Activated naive CD8-positive, alpha-beta T cell treated with anti-CD3 and anti-CD28 coated beads, Interleukin-2, amount 50 U/mL, for 24 hours (primary cell): ENCODE results near the gene ADRA1B.

Experiments used
- ATAC-seq: fragments of 150-1000 bp; cut with Tn5 transposase; one replicate; pipeline ENCODE4 v1.10.0; 2021
- DNase-seq: peaks from one replicate; pipeline ENCODE4 v3.0.0; 2021
- H3K27ac Mint-ChIP-seq: one replicate; pipeline ENCODE4 v1.8.0; 2021; ENCODE audit warnings: mild to moderate bottlenecking, mixed read lengths
- H3K27me3 Mint-ChIP-seq: one replicate; pipeline ENCODE4 v1.8.0; 2021; ENCODE audit warnings: mixed read lengths
- H3K36me3 Mint-ChIP-seq: one replicate; pipeline ENCODE4 v1.8.0; 2021; ENCODE audit warnings: low read depth, mixed read lengths
- H3K4me1 Mint-ChIP-seq: one replicate; pipeline ENCODE4 v1.8.0; 2021; ENCODE audit warnings: mixed read lengths
- H3K4me3 Mint-ChIP-seq: one replicate; pipeline ENCODE4 v1.8.0; 2021; ENCODE audit warnings: mild to moderate bottlenecking, moderate library complexity, mixed read lengths
- H3K9me3 Mint-ChIP-seq: one replicate; pipeline ENCODE4 v1.8.0; 2021; ENCODE audit warnings: mixed read lengths

ADRA1B gene

DNA sequence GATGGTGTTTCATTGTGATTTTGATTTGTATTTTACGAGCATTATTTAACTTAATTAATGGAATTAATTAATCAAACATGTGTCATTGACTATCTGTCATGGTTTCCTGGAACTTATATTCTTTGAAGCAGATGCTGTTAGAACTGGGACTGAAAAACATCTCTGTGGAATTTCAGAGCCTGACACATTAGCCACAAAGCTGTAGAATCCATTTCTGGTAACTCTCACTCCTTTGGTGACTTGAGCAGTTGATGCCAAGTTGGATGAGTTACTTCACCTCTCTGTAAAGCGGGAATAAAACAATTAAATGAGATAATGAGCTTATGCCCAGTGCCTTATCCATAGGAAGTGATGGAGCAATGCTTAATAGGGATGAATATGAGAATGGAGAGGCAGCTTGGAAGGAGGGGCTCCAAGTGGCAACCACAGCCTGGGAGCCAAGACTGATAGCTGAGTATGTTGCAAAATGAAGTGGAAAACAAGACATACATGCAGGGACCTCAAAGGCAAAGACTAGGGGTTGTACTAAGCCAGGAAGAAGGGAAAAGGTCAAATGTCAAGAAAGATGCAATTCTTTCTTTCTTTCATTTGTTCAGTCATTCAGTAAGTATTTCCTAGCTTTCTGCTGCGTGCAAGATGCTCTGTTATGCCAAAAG is 23.1 kb upstream of the ADRA1B start:
- Mint-ChIP-seq H3K36me3 (no peaks in the 10 kb centered on the region), H3K9me3 (no peaks in the 10 kb centered on the region), H3K4me3 (no peak overlapping the region), H3K4me1 (no peaks in the 10 kb centered on the region), H3K27ac (no peak overlapping the region), H3K27me3 (peaks cover 35% of the 10 kb centered on the region)
- DNase-seq (no peak), ATAC-seq (no peak)

DNA sequence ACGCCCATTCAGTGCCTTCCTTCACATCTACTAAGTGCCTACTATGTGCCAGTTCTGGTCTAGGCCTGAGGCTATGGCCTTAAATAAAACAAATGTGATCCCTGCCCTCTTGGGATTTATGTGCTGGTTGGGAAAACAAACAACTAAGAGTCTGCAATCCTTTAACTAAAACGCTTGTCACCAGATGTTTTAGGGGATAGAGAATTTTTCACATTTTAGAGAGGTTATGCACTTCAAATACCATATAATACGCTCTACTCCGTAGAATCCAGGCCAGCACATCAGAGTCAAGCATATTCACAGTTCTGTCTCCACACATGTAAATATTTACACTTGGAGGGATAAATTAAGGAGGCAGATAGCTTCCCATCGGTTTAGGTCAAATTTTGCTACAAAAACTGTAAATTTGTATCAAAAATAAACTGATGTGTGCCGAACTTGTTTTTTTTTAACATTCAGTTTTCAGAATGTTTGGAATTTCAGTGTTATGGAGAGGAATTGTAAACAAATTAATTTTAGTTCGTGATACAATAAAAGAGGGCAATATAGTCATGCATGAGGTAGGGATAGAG is 22.0 kb upstream of the ADRA1B start:
- H3K27ac Mint-ChIP-seq: no peak overlapping the region
- no peaks in the 10 kb centered on the region for H3K36me3 Mint-ChIP-seq
- H3K9me3 Mint-ChIP-seq: no peaks in the 10 kb centered on the region
- no peak for DNase-seq
- H3K4me1 Mint-ChIP-seq: peaks cover 1% of the 10 kb centered on the region
- peaks cover 34% of the 10 kb centered on the region for H3K27me3 Mint-ChIP-seq
- ATAC-seq: no peak
- H3K4me3 Mint-ChIP-seq: no peak overlapping the region

DNA sequence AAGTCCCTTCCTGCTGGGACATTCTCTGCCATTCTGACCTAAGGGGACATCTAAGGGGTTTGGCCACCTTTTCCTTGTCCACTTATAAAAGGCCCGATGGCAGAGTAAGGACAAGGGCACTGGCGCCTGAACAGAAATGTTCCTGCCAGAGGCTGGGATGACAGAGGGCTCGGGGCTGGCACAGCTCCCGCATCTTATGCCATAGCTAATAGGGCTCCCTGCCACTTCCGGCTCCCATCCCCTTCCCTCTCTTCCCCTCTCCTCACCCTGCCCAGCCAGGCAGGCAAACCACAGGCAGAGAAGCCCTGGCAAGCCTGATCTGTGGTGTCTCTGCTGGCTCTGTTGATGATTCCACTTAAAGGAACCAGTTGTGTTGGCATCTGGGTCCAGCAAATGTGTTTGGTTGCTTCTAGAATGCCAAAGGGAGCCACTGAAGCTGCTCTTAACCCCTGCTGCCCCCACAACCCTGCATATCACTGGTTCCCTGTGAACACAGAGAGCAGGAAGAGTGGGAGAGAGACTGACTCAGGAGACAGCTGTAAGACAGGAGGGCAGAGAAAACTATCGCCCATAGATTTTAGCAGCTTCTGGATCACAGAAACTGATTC is 18.4 kb upstream of the ADRA1B start:
- Mint-ChIP-seq H3K4me1 (peaks cover 13% of the 10 kb centered on the region), H3K4me3 (no peak overlapping the region), H3K27me3 (peaks cover 39% of the 10 kb centered on the region), H3K27ac (no peak overlapping the region), H3K9me3 (no peaks in the 10 kb centered on the region), H3K36me3 (no peaks in the 10 kb centered on the region)
- no peak for DNase-seq
- no peak for ATAC-seq

DNA sequence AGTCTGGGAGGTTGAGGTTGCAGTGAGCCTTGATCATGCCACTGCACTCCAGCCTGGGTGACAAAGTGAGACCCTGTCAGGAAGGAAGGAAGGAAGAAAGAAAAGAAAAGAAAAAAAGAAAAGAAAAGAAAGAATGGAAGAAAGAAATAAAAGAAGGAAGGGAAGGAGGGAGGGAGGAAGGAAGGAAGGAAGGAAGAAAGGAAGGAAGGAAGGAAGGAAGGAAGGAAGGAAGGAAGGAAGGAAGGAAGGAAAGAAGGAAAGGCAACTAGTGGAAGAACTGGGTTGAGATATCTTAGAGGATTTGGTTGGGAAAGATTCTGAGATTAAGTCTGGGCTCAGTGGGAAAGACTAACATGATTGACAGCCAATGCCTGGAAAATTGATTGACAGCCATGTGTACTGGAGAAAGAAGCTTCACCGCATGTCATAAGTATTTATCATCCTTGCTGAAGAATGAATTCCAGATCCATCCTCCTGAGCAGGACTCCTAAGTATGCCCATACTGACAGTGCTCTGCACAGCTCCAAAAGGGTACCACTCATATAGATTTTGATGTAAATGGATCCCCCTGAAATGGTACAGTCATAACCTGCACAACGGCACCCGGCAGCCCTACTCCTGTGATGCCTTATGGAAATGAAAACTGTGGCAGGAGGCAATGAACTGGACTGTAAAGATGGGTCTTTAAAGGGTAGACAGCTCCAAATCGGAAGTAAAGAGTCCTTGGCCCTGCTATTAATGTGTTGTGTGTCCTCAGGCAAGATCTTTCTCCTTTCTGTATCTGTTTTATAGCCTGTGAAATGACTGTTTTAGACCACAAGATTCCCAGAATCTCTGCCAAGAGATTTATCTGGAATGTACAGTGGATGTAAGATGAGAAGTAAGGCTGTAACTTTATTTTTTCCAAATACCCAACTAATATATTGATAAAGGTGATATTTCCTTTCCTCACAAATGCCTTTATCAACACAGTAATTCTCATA is 16.9 kb upstream of the ADRA1B start:
- H3K4me1 Mint-ChIP-seq: peaks cover 13% of the 10 kb centered on the region
- DNase-seq: no peak
- no peak overlapping the region for H3K4me3 Mint-ChIP-seq
- H3K27me3 Mint-ChIP-seq: peaks cover 39% of the 10 kb centered on the region
- H3K9me3 Mint-ChIP-seq: no peaks in the 10 kb centered on the region
- H3K36me3 Mint-ChIP-seq: no peaks in the 10 kb centered on the region
- ATAC-seq: no peak
- H3K27ac Mint-ChIP-seq: no peak overlapping the region

DNA sequence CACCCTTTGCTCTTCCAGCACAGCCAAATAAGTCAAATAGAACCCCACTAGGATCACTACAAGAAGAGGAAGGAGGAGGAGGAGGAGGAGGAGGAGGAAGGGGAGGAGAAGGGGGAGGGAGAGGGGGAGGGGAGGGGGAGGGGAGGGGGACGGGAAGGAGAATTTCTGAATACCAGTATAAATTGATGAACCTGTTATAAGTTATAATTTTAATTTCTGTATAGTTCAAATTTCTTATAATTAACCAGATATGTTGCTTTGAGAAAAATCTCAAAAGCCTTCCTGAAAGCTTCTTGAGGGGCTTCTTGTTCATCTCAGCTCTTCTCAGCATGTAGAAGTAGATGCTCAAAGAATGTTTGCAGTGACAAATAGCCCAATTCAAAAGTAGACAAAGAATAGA is 15.0 kb upstream of the ADRA1B start:
- H3K36me3 Mint-ChIP-seq: no peaks in the 10 kb centered on the region
- DNase-seq: no peak
- H3K4me1 Mint-ChIP-seq: peaks cover 17% of the 10 kb centered on the region
- H3K27ac Mint-ChIP-seq: no peak overlapping the region
- no peaks in the 10 kb centered on the region for H3K9me3 Mint-ChIP-seq
- ATAC-seq: no peak
- H3K27me3 Mint-ChIP-seq: peaks cover 33% of the 10 kb centered on the region
- no peak overlapping the region for H3K4me3 Mint-ChIP-seq

DNA sequence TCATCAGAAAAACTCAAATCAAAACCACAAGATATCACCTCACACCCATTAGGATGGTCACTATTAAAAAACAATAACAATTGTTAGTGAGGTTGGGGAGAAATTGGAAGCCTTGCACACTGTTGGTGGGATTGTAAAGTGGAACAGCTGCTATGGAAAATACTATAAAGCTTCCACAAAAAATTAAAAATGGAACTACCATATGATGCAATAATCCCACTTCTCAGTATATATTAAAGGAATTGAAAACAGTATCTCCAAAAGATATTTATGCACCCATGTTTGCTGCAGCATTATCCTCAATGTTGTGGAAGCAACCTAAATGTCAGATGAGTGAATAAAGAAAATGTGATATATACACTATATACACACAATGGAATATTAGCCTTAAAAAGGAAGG is 14.5 kb upstream of the ADRA1B start:
- ATAC-seq (no peak), DNase-seq (no peak)
- no peak overlapping the region for H3K4me3 Mint-ChIP-seq
- H3K9me3 Mint-ChIP-seq: no peaks in the 10 kb centered on the region
- H3K36me3 Mint-ChIP-seq: no peaks in the 10 kb centered on the region
- no peak overlapping the region for H3K27ac Mint-ChIP-seq
- peaks cover 29% of the 10 kb centered on the region for H3K27me3 Mint-ChIP-seq
- H3K4me1 Mint-ChIP-seq: peaks cover 17% of the 10 kb centered on the region

DNA sequence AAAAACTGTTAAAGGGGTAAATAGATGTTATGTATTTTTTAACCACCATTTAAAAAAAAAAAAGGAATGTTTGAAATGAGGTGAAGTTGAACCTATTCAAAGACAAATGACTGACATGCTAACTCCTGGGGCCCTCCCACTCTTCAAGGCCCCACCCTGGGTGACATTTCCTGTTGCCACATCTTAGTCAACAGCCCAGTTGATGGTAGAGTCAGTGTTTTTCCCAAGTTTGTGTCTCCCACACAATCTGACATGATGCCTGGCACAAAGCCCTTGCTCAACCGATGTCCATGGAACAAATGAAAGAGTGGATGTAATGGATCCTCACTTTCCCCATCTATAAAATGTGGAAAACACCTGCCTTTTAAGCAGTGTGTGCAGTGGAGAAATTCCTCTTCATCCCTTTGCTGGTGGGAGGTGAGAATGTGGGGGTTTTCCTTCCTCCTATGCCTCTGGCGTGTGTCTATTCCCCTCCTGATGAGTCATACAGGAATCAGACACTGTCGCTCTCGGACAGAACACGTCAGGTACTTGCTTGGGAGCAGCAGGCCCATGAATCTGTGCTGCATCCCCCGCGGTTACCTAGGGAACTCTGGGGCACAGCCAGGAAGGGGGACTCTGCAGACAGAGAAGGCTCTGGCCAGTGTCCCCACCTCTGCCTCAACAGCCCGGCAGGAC is 13.7 kb upstream of the ADRA1B start:
- H3K36me3 Mint-ChIP-seq: no peaks in the 10 kb centered on the region
- ATAC-seq: no peak

DNA sequence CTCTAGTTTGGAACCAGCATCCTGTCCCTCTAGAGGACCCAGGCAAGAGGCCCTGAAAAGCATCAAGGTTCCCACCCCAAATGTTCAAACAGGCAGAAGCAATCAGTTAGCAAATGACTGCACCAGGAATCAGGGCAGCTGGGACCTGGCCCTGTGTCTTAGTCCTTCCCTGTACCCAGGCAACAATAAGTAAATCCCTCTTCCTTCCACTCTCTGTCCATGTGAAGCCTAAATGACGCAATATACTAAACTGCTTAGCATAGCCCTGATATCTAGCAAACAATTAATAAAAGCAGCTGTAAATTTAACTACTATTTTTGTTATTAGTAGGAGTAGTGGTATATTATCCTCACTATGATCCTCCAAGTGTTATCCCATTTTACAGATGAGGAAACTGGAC is 13.2 kb upstream of the ADRA1B start:
- Mint-ChIP-seq H3K9me3 (no peaks in the 10 kb centered on the region), H3K27ac (no peak overlapping the region), H3K4me3 (no peak overlapping the region), H3K27me3 (peaks cover 26% of the 10 kb centered on the region), H3K36me3 (no peaks in the 10 kb centered on the region), H3K4me1 (peaks cover 17% of the 10 kb centered on the region)
- DNase-seq (no peak), ATAC-seq (no peak)

More for the DNA sequence above, 13.7 kb upstream of the ADRA1B start:
- no peak for DNase-seq
- Mint-ChIP-seq H3K4me1 (peaks cover 17% of the 10 kb centered on the region), H3K27ac (no peak overlapping the region), H3K27me3 (peaks cover 29% of the 10 kb centered on the region), H3K9me3 (no peaks in the 10 kb centered on the region), H3K4me3 (no peak overlapping the region)

DNA sequence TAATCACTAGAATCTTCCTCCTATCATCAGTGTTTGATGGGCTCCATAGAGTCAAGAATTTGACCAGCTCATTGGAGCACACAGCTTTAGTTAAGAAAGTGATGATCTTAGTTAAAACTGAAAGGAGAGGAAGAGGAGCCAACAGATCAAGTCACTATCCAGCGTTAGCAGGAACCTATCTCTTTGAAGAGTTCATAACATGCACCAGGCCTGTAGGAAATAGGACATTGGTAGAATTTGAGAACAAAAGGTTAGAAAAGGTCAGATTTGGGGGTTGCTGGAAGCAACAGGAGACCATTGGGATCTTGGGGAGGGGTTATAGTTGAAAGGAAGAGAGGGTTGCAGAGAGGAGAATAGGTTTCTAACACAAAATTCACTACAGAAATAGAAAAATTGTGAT is 11.4 kb upstream of the ADRA1B start:
- Mint-ChIP-seq H3K4me1 (peaks cover 12% of the 10 kb centered on the region), H3K36me3 (no peaks in the 10 kb centered on the region), H3K9me3 (no peaks in the 10 kb centered on the region), H3K27ac (no peak overlapping the region), H3K4me3 (no peak overlapping the region), H3K27me3 (peaks cover 24% of the 10 kb centered on the region)
- ATAC-seq (no peak), DNase-seq (no peak)

DNA sequence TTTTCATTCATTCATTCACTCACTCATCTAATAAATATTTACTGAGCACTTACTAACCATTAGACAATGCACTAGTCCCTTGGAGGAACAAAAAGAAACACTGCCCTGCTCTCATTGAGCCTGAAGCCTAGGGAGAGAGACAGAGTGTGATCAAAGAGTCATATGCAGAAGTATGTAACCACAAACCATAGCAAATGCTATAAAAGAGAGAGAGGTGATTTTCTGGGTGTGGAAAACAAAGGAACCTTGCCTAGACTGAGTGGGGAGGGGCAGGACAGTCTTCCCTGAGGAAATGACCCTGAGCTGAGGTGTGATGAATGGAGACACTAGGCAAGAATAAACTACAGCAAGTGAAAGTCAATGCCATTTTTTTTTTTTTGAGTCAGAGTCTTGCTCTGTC is 10.8 kb upstream of the ADRA1B start:
- Mint-ChIP-seq H3K36me3 (no peaks in the 10 kb centered on the region), H3K27me3 (peaks cover 21% of the 10 kb centered on the region), H3K4me3 (no peak overlapping the region), H3K27ac (no peak overlapping the region), H3K9me3 (no peaks in the 10 kb centered on the region), H3K4me1 (peaks cover 12% of the 10 kb centered on the region)
- DNase-seq: no peak
- ATAC-seq: peak; percentile 59

DNA sequence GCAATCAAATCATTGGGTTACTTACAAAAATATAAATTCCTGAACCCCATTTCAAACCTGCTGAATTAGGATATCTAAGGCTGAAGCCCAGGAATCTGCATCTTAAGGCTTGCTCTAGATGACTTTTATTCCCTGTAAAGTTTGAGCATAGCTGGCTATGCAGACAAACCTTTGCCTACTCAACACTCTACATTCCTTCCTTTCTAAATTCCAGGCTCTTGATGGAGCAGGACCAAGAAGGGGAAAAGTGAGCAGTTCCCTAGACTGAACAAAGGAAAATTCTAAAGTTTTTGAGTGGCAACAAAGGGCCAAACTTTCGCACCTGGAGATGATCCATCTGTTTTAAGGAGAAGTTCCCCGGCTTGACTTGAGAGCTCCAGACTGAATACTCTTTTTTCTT is 9.8 kb upstream of the ADRA1B start:
- H3K4me1 Mint-ChIP-seq: peaks cover 12% of the 10 kb centered on the region
- no peaks in the 10 kb centered on the region for H3K9me3 Mint-ChIP-seq
- ATAC-seq (no peak), DNase-seq (no peak)
- no peak overlapping the region for H3K27ac Mint-ChIP-seq
- no peak overlapping the region for H3K4me3 Mint-ChIP-seq
- peaks cover 18% of the 10 kb centered on the region for H3K27me3 Mint-ChIP-seq
- H3K36me3 Mint-ChIP-seq: no peaks in the 10 kb centered on the region

DNA sequence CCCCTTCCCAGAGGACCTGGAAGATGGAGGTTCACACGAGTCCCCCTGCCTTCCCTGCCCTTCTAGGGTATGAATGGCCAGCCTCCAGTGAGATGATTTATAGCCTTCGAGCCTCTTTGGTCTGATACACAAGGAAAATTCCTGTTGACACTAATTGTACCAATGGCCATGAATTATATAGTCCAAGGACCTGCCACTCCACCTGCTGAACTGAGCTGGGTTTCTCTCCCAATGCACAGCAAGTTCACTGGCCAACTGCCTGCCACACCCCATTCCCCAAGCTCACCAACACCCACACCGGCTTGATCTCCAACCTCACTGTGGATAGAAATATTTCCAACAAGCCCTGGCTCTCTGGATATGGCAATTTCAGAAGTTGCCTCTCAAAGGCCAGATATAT is 9.3 kb upstream of the ADRA1B start:
- no peak for DNase-seq
- H3K9me3 Mint-ChIP-seq: no peaks in the 10 kb centered on the region
- H3K27ac Mint-ChIP-seq: no peak overlapping the region
- H3K4me1 Mint-ChIP-seq: peaks cover 12% of the 10 kb centered on the region
- no peak overlapping the region for H3K4me3 Mint-ChIP-seq
- H3K36me3 Mint-ChIP-seq: no peaks in the 10 kb centered on the region
- ATAC-seq: no peak
- peaks cover 17% of the 10 kb centered on the region for H3K27me3 Mint-ChIP-seq

DNA sequence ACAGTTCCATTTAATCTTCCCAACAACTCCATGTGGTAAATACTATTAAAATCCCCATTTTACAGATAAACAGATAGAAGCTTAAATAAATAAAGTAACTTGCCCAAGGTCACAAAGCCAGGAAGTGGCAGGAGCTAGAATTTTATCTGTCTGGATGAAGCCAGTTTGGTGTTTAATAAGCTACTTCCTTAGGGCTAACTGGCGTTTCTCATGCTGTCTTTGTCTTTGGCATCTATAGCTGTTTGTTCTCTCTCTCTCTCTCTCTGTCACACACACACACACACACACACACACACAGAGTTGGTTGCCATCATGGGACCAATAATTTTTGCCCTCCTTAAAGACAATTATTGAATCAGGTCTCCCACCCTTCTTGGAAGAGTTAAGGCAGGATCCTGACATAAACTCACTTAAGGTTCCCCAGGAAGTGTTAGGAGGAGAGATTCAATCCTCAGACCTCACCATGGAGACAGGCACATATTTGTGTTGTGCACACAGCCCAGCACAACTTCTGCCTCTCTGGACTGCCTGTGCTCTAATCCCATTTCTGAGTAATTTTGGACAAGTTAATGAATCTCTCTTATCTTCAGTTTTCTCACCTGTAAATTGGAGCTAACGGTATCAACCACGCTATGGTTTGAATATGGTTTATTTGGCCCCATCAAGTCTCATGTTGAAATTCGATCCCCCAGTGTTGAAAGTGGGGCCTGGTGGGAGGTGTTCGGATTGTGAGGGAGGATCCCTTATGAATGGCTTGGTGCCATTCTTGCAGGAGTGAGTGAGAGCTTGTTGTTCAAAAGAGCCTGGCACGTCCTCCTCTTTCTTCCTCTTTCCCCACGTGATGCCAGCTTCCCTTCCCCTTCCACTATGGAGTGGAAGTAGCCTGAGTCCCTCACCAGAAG is 8.3 kb upstream of the ADRA1B start:
- DNase-seq (no peak), ATAC-seq (no peak)
- Mint-ChIP-seq H3K9me3 (no peaks in the 10 kb centered on the region), H3K27me3 (peaks cover 14% of the 10 kb centered on the region), H3K27ac (no peak overlapping the region), H3K4me3 (no peak overlapping the region), H3K4me1 (peaks cover 4% of the 10 kb centered on the region), H3K36me3 (no peaks in the 10 kb centered on the region)
